Measurements from ENCODE around the gene PEBP1. TPM values are rescaled to one million over a fixed set of nuclear protein-coding genes. Genes with fewer than 3 reads are reported as not detected.

Gene PEBP1
- total and polyA plus RNA-seq, 2 donors: 117 to 210 TPM

- H3K27ac ChIP-seq (ENCODE audit: low read depth in 1 of 2, low read length in 1 of 2): no peak overlapping the region
- peak overlapping the region; percentile 27 to 54 for H3K4me3 ChIP-seq (ENCODE audit: low read length in 2 of 2)
- DNase-seq (ENCODE audit: low read depth in 6 of 9, low spot score in 9 of 9): no peak
- H3K4me1 ChIP-seq (ENCODE audit: control insufficient read depth in 2 of 2, insufficient read depth in 2 of 2, low read length in 2 of 2): peaks cover 7 to 8% of the 10 kb centered on the region in 2 donors
- no peaks in the 10 kb centered on the region for H3K9me3 ChIP-seq (ENCODE audit: control insufficient read depth in 2 of 2, insufficient read depth in 1 of 2, low read length in 1 of 2)
- peaks cover 8 to 44% of the 10 kb centered on the region in 2 donors for H3K27me3 ChIP-seq (ENCODE audit: control insufficient read depth in 2 of 2, insufficient read depth in 1 of 2, low read length in 1 of 2)
- H3K36me3 ChIP-seq (ENCODE audit: control insufficient read depth in 2 of 2, insufficient read depth in 2 of 2, low read length in 1 of 2): no peaks in the 10 kb centered on the region
- 0% methylated on average over 32 of the region's 32 CpGs for WGBS
These were observed 32.7 kb upstream of the PEBP1 start for GRCh38 chr12:118103201-118103600.

- peaks cover 8 to 44% of the 10 kb centered on the region in 2 donors for H3K27me3 ChIP-seq (ENCODE audit: control insufficient read depth in 2 of 2, insufficient read depth in 1 of 2, low read length in 1 of 2)
- peak within 1 kb of the TSS; percentile 27 to 54 for H3K4me3 ChIP-seq (ENCODE audit: low read length in 2 of 2)
- no peaks in the 10 kb centered on the region for H3K36me3 ChIP-seq (ENCODE audit: control insufficient read depth in 2 of 2, insufficient read depth in 2 of 2, low read length in 1 of 2)
- no peak within 1 kb of the TSS for H3K27ac ChIP-seq (ENCODE audit: low read depth in 1 of 2, low read length in 1 of 2)
- no peaks in the 10 kb centered on the region for H3K9me3 ChIP-seq (ENCODE audit: control insufficient read depth in 2 of 2, insufficient read depth in 1 of 2, low read length in 1 of 2)
- H3K4me1 ChIP-seq (ENCODE audit: control insufficient read depth in 2 of 2, insufficient read depth in 2 of 2, low read length in 2 of 2): peaks cover 7 to 8% of the 10 kb centered on the region in 2 donors
- whole genome bisulfite sequencing: under 1% methylated on average over 75 of the region's 75 CpGs
- DNase-seq (ENCODE audit: low read depth in 6 of 9, low spot score in 9 of 9): peak in 2 of 9 donors; percentile 18 to 39
These were observed 32.1 kb upstream of the PEBP1 start, which contains the start of gene VSIG10 for GRCh38 chr12:118103601-118104382. TSS of gene VSIG10 (minus strand) at chr12:118104011. CDS start at chr12:118103671, 340 bp downstream.

- Histone ChIP-seq H3K9me3 (ENCODE audit: control insufficient read depth in 2 of 2, insufficient read depth in 1 of 2, low read length in 1 of 2) (no peaks in the 10 kb centered on the region), H3K27me3 (ENCODE audit: control insufficient read depth in 2 of 2, insufficient read depth in 1 of 2, low read length in 1 of 2) (peaks cover 8 to 37% of the 10 kb centered on the region in 2 donors), H3K4me1 (ENCODE audit: control insufficient read depth in 2 of 2, insufficient read depth in 2 of 2, low read length in 2 of 2) (peaks cover 7 to 8% of the 10 kb centered on the region in 2 donors), H3K27ac (ENCODE audit: low read depth in 1 of 2, low read length in 1 of 2) (no peak overlapping the region), H3K4me3 (ENCODE audit: low read length in 2 of 2) (no peak overlapping the region), H3K36me3 (ENCODE audit: control insufficient read depth in 2 of 2, insufficient read depth in 2 of 2, low read length in 1 of 2) (no peaks in the 10 kb centered on the region)
- DNase-seq (ENCODE audit: low read depth in 6 of 9, low spot score in 9 of 9): no peak
- 98% methylated on average over 4 of the region's 4 CpGs for WGBS
These were observed 28.9 kb upstream of the PEBP1 start for GRCh38 chr12:118107011-118107410.

GRCh38 chr12:118107694-118108093 lies 28.2 kb upstream of the PEBP1 start:
- 96% methylated on average over 8 of the region's 8 CpGs for WGBS
- Histone ChIP-seq H3K4me1 (ENCODE audit: control insufficient read depth in 2 of 2, insufficient read depth in 2 of 2, low read length in 2 of 2) (peaks cover 7 to 8% of the 10 kb centered on the region in 2 donors), H3K4me3 (ENCODE audit: low read length in 2 of 2) (no peak overlapping the region), H3K27me3 (ENCODE audit: control insufficient read depth in 2 of 2, insufficient read depth in 1 of 2, low read length in 1 of 2) (peaks cover 7 to 30% of the 10 kb centered on the region in 2 donors), H3K27ac (ENCODE audit: low read depth in 1 of 2, low read length in 1 of 2) (no peak overlapping the region), H3K9me3 (ENCODE audit: control insufficient read depth in 2 of 2, insufficient read depth in 1 of 2, low read length in 1 of 2) (no peaks in the 10 kb centered on the region), H3K36me3 (ENCODE audit: control insufficient read depth in 2 of 2, insufficient read depth in 2 of 2, low read length in 1 of 2) (no peaks in the 10 kb centered on the region)
- no peak for DNase-seq (ENCODE audit: low read depth in 6 of 9, low spot score in 9 of 9)

- WGBS: 96% methylated on average over 1 of the region's 1 CpG
- H3K4me1 ChIP-seq (ENCODE audit: control insufficient read depth in 2 of 2, insufficient read depth in 2 of 2, low read length in 2 of 2): peaks cover 0 to 3% of the 10 kb centered on the region in 2 donors
- no peaks in the 10 kb centered on the region for H3K36me3 ChIP-seq (ENCODE audit: control insufficient read depth in 2 of 2, insufficient read depth in 2 of 2, low read length in 1 of 2)
- DNase-seq (ENCODE audit: low read depth in 6 of 9, low spot score in 9 of 9): no peak
- no peak overlapping the region for H3K4me3 ChIP-seq (ENCODE audit: low read length in 2 of 2)
- H3K9me3 ChIP-seq (ENCODE audit: control insufficient read depth in 2 of 2, insufficient read depth in 1 of 2, low read length in 1 of 2): no peaks in the 10 kb centered on the region
- no peak overlapping the region for H3K27ac ChIP-seq (ENCODE audit: low read depth in 1 of 2, low read length in 1 of 2)
- peaks cover 0 to 16% of the 10 kb centered on the region in 2 donors for H3K27me3 ChIP-seq (ENCODE audit: control insufficient read depth in 2 of 2, insufficient read depth in 1 of 2, low read length in 1 of 2)
These were observed 26.8 kb upstream of the PEBP1 start for GRCh38 chr12:118109088-118109487.

- no peak for DNase-seq (ENCODE audit: low read depth in 6 of 9, low spot score in 9 of 9)
- H3K27ac ChIP-seq (ENCODE audit: low read depth in 1 of 2, low read length in 1 of 2): no peak overlapping the region
- H3K9me3 ChIP-seq (ENCODE audit: control insufficient read depth in 2 of 2, insufficient read depth in 1 of 2, low read length in 1 of 2): no peaks in the 10 kb centered on the region
- 95% methylated on average over 10 of the region's 10 CpGs for WGBS
- H3K4me3 ChIP-seq (ENCODE audit: low read length in 2 of 2): no peak overlapping the region
- peaks cover 0 to 2% of the 10 kb centered on the region in 2 donors for H3K4me1 ChIP-seq (ENCODE audit: control insufficient read depth in 2 of 2, insufficient read depth in 2 of 2, low read length in 2 of 2)
- no peaks in the 10 kb centered on the region for H3K27me3 ChIP-seq (ENCODE audit: control insufficient read depth in 2 of 2, insufficient read depth in 1 of 2, low read length in 1 of 2)
- H3K36me3 ChIP-seq (ENCODE audit: control insufficient read depth in 2 of 2, insufficient read depth in 2 of 2, low read length in 1 of 2): no peaks in the 10 kb centered on the region
These were observed 16.5 kb upstream of the PEBP1 start for GRCh38 chr12:118119449-118119879.

GRCh38 chr12:118120579-118121363 lies 15.2 kb upstream of the PEBP1 start:
- Histone ChIP-seq H3K27ac (ENCODE audit: low read depth in 1 of 2, low read length in 1 of 2) (peak overlapping the region in 1 of 2 donors; percentile 81), H3K4me3 (ENCODE audit: low read length in 2 of 2) (no peak overlapping the region), H3K4me1 (ENCODE audit: control insufficient read depth in 2 of 2, insufficient read depth in 2 of 2, low read length in 2 of 2) (peaks cover 0 to 2% of the 10 kb centered on the region in 2 donors), H3K9me3 (ENCODE audit: control insufficient read depth in 2 of 2, insufficient read depth in 1 of 2, low read length in 1 of 2) (no peaks in the 10 kb centered on the region), H3K36me3 (ENCODE audit: control insufficient read depth in 2 of 2, insufficient read depth in 2 of 2, low read length in 1 of 2) (no peaks in the 10 kb centered on the region), H3K27me3 (ENCODE audit: control insufficient read depth in 2 of 2, insufficient read depth in 1 of 2, low read length in 1 of 2) (no peaks in the 10 kb centered on the region)
- peak; percentile 40 to 84 (median 69) for DNase-seq (ENCODE audit: low read depth in 6 of 9, low spot score in 9 of 9)
- 36% methylated on average over 8 of the region's 8 CpGs for WGBS

- H3K9me3 ChIP-seq (ENCODE audit: control insufficient read depth in 2 of 2, insufficient read depth in 1 of 2, low read length in 1 of 2): no peaks in the 10 kb centered on the region
- H3K27me3 ChIP-seq (ENCODE audit: control insufficient read depth in 2 of 2, insufficient read depth in 1 of 2, low read length in 1 of 2): no peaks in the 10 kb centered on the region
- WGBS: over 99% methylated on average over 6 of the region's 6 CpGs
- no peak overlapping the region for H3K4me3 ChIP-seq (ENCODE audit: low read length in 2 of 2)
- H3K27ac ChIP-seq (ENCODE audit: low read depth in 1 of 2, low read length in 1 of 2): no peak overlapping the region
- no peaks in the 10 kb centered on the region for H3K36me3 ChIP-seq (ENCODE audit: control insufficient read depth in 2 of 2, insufficient read depth in 2 of 2, low read length in 1 of 2)
- peaks cover 0 to 2% of the 10 kb centered on the region in 2 donors for H3K4me1 ChIP-seq (ENCODE audit: control insufficient read depth in 2 of 2, insufficient read depth in 2 of 2, low read length in 2 of 2)
- DNase-seq (ENCODE audit: low read depth in 6 of 9, low spot score in 9 of 9): no peak
These were observed 13.7 kb upstream of the PEBP1 start for GRCh38 chr12:118122264-118122663.

Data from thymus (tissue), 11 donors.